GM23338 (cell line): Measurements from ENCODE around the gene HOXB4. TPM values are rescaled to one million over a fixed set of nuclear protein-coding genes. Genes with fewer than 3 reads are reported as not detected.

Experiments used
- ATAC-seq: fragments of 200-7000 bp; cut with Tn5 transposase; 3 replicates; pipeline ENCODE4 v1.9.1; 2020
- DNase-seq: peaks from one replicate; pipeline ENCODE4 v3.0.0-alpha.2; 2015; ENCODE audit warnings: low spot score
- H2AFZ ChIP-seq: fragments of 200-600 bp; sonication (generic); 2 replicates; pipeline ENCODE4 v1.8.0; 2016; ENCODE audit warnings: antibody characterized with exemption, mild to moderate bottlenecking, moderate library complexity
- H3F3A ChIP-seq: fragments of 200-600 bp; sonication (generic); replicated peaks from 2 replicates; pipeline ENCODE4 v1.8.0; 2017; ENCODE audit warnings: antibody characterized with exemption, mixed run types, low read depth
- H3K27ac ChIP-seq: fragments of 200-600 bp; sonication (generic); 2 replicates; pipeline ENCODE4 v1.6.1; 2016; ENCODE audit warnings: low read depth
- H3K27me3 ChIP-seq: fragments of 200-600 bp; sonication (generic); 2 replicates; pipeline ENCODE4 v1.8.0; 2016; ENCODE audit warnings: mild to moderate bottlenecking, mixed run types, moderate library complexity; ENCODE audit not compliant: insufficient read depth
- H3K36me3 ChIP-seq: fragments of 200-600 bp; sonication (generic); 2 replicates; pipeline ENCODE4 v1.8.0; 2016; ENCODE audit warnings: mild to moderate bottlenecking; ENCODE audit not compliant: insufficient read depth
- H3K4me1 ChIP-seq: fragments of 200-600 bp; sonication (generic); 2 replicates; pipeline ENCODE4 v1.8.0; 2016; ENCODE audit warnings: mild to moderate bottlenecking, moderate library complexity; ENCODE audit not compliant: insufficient read depth
- H3K4me2 ChIP-seq: fragments of 200-600 bp; sonication (generic); 2 replicates; pipeline ENCODE4 v1.7.1; 2017; ENCODE audit warnings: mixed run types
- H3K4me3 ChIP-seq: fragments of 200-600 bp; sonication (generic); 2 replicates; pipeline ENCODE4 v1.6.1; 2016; ENCODE audit warnings: mixed run types
- H3K79me2 ChIP-seq: fragments of 200-600 bp; sonication (generic); replicated peaks from 2 replicates; pipeline ENCODE4 v1.8.0; 2017; ENCODE audit warnings: mild to moderate bottlenecking; ENCODE audit not compliant: insufficient read depth
- H3K9me2 ChIP-seq: fragments of 200-600 bp; sonication (generic); 2 replicates; pipeline ENCODE4 v1.8.0; 2017; ENCODE audit not compliant: insufficient read depth
- H4K20me1 ChIP-seq: fragments of 200-600 bp; sonication (generic); replicated peaks from 2 replicates; pipeline ENCODE4 v1.8.0; 2017; ENCODE audit warnings: mild to moderate bottlenecking; ENCODE audit not compliant: insufficient read depth
- H3K27ac Mint-ChIP-seq: 2 replicates; pipeline ENCODE4 v1.8.0; 2020; ENCODE audit warnings: inconsistent platforms, mild to moderate bottlenecking, moderate library complexity, mixed read lengths
- H3K27me3 Mint-ChIP-seq: 3 replicates; pipeline ENCODE4 v1.8.0; 2022; ENCODE audit warnings: low read depth, mild to moderate bottlenecking, moderate library complexity, mixed read lengths, inconsistent platforms; ENCODE audit not compliant: insufficient read depth, poor library complexity
- H3K36me3 Mint-ChIP-seq: 3 replicates; pipeline ENCODE4 v1.8.0; 2021; ENCODE audit warnings: low read depth, mild to moderate bottlenecking, inconsistent platforms, moderate library complexity, mixed read lengths
- H3K4me1 Mint-ChIP-seq: 3 replicates; pipeline ENCODE4 v1.8.0; 2020; ENCODE audit warnings: mild to moderate bottlenecking, inconsistent platforms, mixed read lengths
- H3K4me3 Mint-ChIP-seq: 3 replicates; pipeline ENCODE4 v1.8.0; 2021; ENCODE audit warnings: moderate library complexity, mild to moderate bottlenecking, inconsistent platforms, mixed read lengths
- H3K9me3 Mint-ChIP-seq: 3 replicates; pipeline ENCODE4 v1.8.0; 2020; ENCODE audit warnings: moderate library complexity, mild to moderate bottlenecking, inconsistent platforms, mixed read lengths
- EZH2 ChIP-seq: fragments of 200-600 bp; sonication (generic); IDR thresholded peaks from one replicate; pipeline ENCODE4 v1.8.0; 2017; ENCODE audit warnings: antibody characterized with exemption, mild to moderate bottlenecking, low read depth; ENCODE audit not compliant: unreplicated experiment
- EZH2phosphoT487 ChIP-seq: fragments of 200-600 bp; sonication (generic); IDR thresholded peaks from one replicate; pipeline ENCODE4 v1.8.1; 2018; ENCODE audit warnings: antibody characterized with exemption; ENCODE audit not compliant: unreplicated experiment
- NANOG ChIP-seq: IDR thresholded peaks from 2 replicates; pipeline ENCODE4 v1.6.1; 2016; ENCODE audit warnings: antibody characterized with exemption, borderline replicate concordance
- REST ChIP-seq: IDR thresholded peaks from one replicate; pipeline ENCODE4 v1.6.1; 2018; ENCODE audit warnings: antibody characterized with exemption; ENCODE audit not compliant: unreplicated experiment
- ZNF331 ChIP-seq: fragments of 250-450 bp; sonication (Bioruptor Pico); IDR thresholded peaks from 2 replicates; pipeline ENCODE4 v1.5.0; 2020; ENCODE audit warnings: low read depth, mild to moderate bottlenecking, moderate library complexity
- ZNF462 ChIP-seq: fragments of 250-450 bp; sonication (Bioruptor Pico); IDR thresholded peaks from 2 replicates; pipeline ENCODE4 v1.5.0; 2020; ENCODE audit warnings: mild to moderate bottlenecking, moderate library complexity
- polyA plus RNA-seq: library from polyadenylated mRNA; unstranded; fragments of >200 nt; fragmentation: Nextera tagmentation; extraction: Ambion mirVana; gene quantifications from 2 replicates; pipeline ENCODE4 v1.2.1, GENCODE V29; 2016
- total RNA-seq: library from RNA; depleted of rRNA; stranded (reverse); fragments of >200 nt; shearing (Covaris generic); gene quantifications from 2 replicates; pipeline ENCODE4 v1.2.3, GENCODE V29; 2014

HOXB4 gene
- total and polyA plus RNA-seq, 2 experiments from 2014 or later: not detected

GRCh38 chr17:48543854-48544348, 34.2 kb downstream of the HOXB4 start:
- H3K36me3 ChIP-seq: no peaks in the 10 kb centered on the region; the same call in 1 of the 2 replicates
- Mint-ChIP-seq H3K27ac (no peak overlapping the region), H3K36me3 (peaks cover 4% of the 10 kb centered on the region; the same call in 1 of the 3 replicates), H3K9me3 (peaks cover 3% of the 10 kb centered on the region), H3K4me1 (peaks cover 68% of the 10 kb centered on the region), H3K4me3 (peak overlapping the region; percentile 58), H3K27me3 (peaks cover 97% of the 10 kb centered on the region)
- peaks cover 18% of the 10 kb centered on the region for H4K20me1 ChIP-seq
- peak overlapping the region; percentile 74 for H3K4me2 ChIP-seq
- no peak overlapping the region for H2AFZ ChIP-seq
- no peaks in the 10 kb centered on the region for H3K79me2 ChIP-seq
- H3K27me3 ChIP-seq: peaks cover 100% of the 10 kb centered on the region
- no peak overlapping the region for H3K27ac ChIP-seq
- H3K9me2 ChIP-seq: no peaks in the 10 kb centered on the region
- H3K4me3 ChIP-seq: peak overlapping the region; percentile 47
- no peak for ATAC-seq
- TF ChIP-seq NANOG (no peak), EZH2 (peak; percentile 97), REST (no peak)
- H3K4me1 ChIP-seq: peaks cover 81% of the 10 kb centered on the region
- DNase-seq: no peak
- peaks cover 33% of the 10 kb centered on the region for H3F3A ChIP-seq

- Histone ChIP-seq H3F3A (peaks cover 29% of the 10 kb centered on the region), H3K4me2 (peak overlapping the region; percentile 74), H3K9me2 (no peaks in the 10 kb centered on the region), H3K4me1 (peaks cover 75% of the 10 kb centered on the region), H3K27ac (no peak overlapping the region), H3K27me3 (peaks cover 100% of the 10 kb centered on the region), H3K4me3 (peak overlapping the region; percentile 47), H4K20me1 (peaks cover 18% of the 10 kb centered on the region), H3K36me3 (no peaks in the 10 kb centered on the region; the same call in 1 of the 2 replicates), H2AFZ (peak overlapping the region; percentile 78; the same call in 1 of the 2 replicates), H3K79me2 (no peaks in the 10 kb centered on the region)
- H3K27ac Mint-ChIP-seq: no peak overlapping the region
- H3K4me3 Mint-ChIP-seq: peak overlapping the region; percentile 58
- peaks cover 3% of the 10 kb centered on the region for H3K9me3 Mint-ChIP-seq
- DNase-seq: peak; percentile 72
- peak; percentile 47 for ATAC-seq
- H3K4me1 Mint-ChIP-seq: peaks cover 64% of the 10 kb centered on the region
- H3K36me3 Mint-ChIP-seq: peaks cover 4% of the 10 kb centered on the region; the same call in 1 of the 3 replicates
- peaks cover 96% of the 10 kb centered on the region for H3K27me3 Mint-ChIP-seq
- no peak for TF ChIP-seq ZNF331 (CRISPR knock-in tag)
- TF ChIP-seq ZNF462 (CRISPR knock-in tag): no peak
- peak; percentile 31 for TF ChIP-seq EZH2phosphoT487
- TF ChIP-seq EZH2: peak; percentile 47
Observed at GRCh38 chr17:48543107-48543853, 34.9 kb downstream of the HOXB4 start.
